ENCODE data around the gene PITPNM1. TPM values are rescaled to one million over a fixed set of nuclear protein-coding genes. Genes with fewer than 3 reads are reported as not detected.
"Not testable (repeated sequence)": the region's sequence is repeated elsewhere in the genome, so short reads cannot be mapped to it uniquely, and the experiment has no call there.

Gene PITPNM1
- total RNA-seq, 2 experiments from 2014 or later: 124 to 133 TPM

- H3K27me3 Mint-ChIP-seq; H3K9me3 Mint-ChIP-seq (ENCODE audit: low read depth): not testable (repeated sequence)
- peak; percentile 16 for ATAC-seq
- CTCF ChIA-PET: interaction anchor here (0.7 to 3.6 kb wide), 12 partner anchors 17 to 128 kb away, joined by 3 to 19 read pairs (median 4); partner anchors contain the start of genes CDK2AP2, PITPNM1, PPP1CA and TBC1D10C
- H3K4me1 Mint-ChIP-seq: peaks cover 67% of the 10 kb centered on the region
- H3K4me3 Mint-ChIP-seq: peak overlapping the region; percentile 80
- H3K27ac Mint-ChIP-seq: peak overlapping the region; percentile 99
- DNase-seq: peak; percentile 89
- peaks cover 40% of the 10 kb centered on the region for H3K36me3 Mint-ChIP-seq
Measured at GRCh38 chr11:67485873-67486361, 19.2 kb downstream of the PITPNM1 start.

DNA sequence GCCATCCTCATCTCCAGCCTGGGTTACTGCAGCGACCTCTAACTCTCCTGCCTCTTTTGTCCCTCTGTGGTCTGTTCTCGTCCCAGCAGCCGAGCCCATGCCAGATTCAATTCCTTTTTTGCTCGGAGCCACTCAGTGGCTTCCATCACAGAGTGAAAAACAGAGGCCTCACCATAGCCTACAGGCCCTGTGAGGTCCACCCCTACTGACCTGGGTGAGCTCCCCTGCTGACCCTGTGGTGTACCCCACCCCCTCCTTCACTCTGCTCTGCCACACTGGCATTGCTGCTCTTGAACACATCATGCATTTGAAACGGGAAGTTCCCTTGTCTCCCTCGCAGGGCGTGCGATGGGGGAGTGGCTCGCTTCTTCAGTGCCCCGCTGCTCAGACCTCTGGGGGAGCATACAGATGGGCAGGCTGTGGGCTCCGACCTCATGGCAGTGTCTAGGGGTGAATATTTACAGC lies 20.3 kb downstream of the PITPNM1 start:
- peaks cover 1% of the 10 kb centered on the region for H3K27me3 Mint-ChIP-seq
- ATAC-seq (peak; percentile 2), DNase-seq (peak; percentile 87)
- CTCF ChIA-PET: interaction anchor here (1.1 to 3.6 kb wide), 6 partner anchors 16 to 83 kb away, joined by 4 to 19 read pairs (median 9); partner anchors contain the start of genes PITPNM1, PPP1CA and TMEM134
- peaks cover 38% of the 10 kb centered on the region for H3K36me3 Mint-ChIP-seq
- H3K4me1 Mint-ChIP-seq: peaks cover 67% of the 10 kb centered on the region
- peak overlapping the region; percentile 99 for H3K27ac Mint-ChIP-seq
- no peaks in the 10 kb centered on the region for H3K9me3 Mint-ChIP-seq (ENCODE audit: low read depth)
- peak overlapping the region; percentile 80 for H3K4me3 Mint-ChIP-seq

- H3K36me3 Mint-ChIP-seq: peaks cover 33% of the 10 kb centered on the region
- no peaks in the 10 kb centered on the region for H3K9me3 Mint-ChIP-seq (ENCODE audit: low read depth)
- peaks cover 62% of the 10 kb centered on the region for H3K4me1 Mint-ChIP-seq
- H3K4me3 Mint-ChIP-seq: peak overlapping the region; percentile 80
- ATAC-seq (peak; percentile 17), DNase-seq (peak; percentile 73)
- H3K27me3 Mint-ChIP-seq: peaks cover 4% of the 10 kb centered on the region
- H3K27ac Mint-ChIP-seq: peak overlapping the region; percentile 99
- CTCF ChIA-PET: interaction anchor here (1.1 to 3.6 kb wide), 10 partner anchors 11 to 82 kb away, joined by 3 to 19 read pairs (median 6); partner anchors contain the start of genes PITPNM1, PPP1CA, PTPRCAP and TMEM134
Measured at GRCh38 chr11:67483831-67484665, 21.1 kb downstream of the PITPNM1 start.

- Mint-ChIP-seq H3K27me3 (peaks cover 4% of the 10 kb centered on the region), H3K9me3 (ENCODE audit: low read depth) (no peaks in the 10 kb centered on the region), H3K36me3 (peaks cover 26% of the 10 kb centered on the region), H3K4me1 (peaks cover 54% of the 10 kb centered on the region), H3K27ac (peak within 1 kb of the TSS; percentile 99), H3K4me3 (peak within 1 kb of the TSS; percentile 80)
- ATAC-seq (peak; percentile 81), DNase-seq (peak; percentile 99)
- CTCF ChIA-PET: interaction anchor here (0.7 to 3.6 kb wide), 9 partner anchors 10 to 81 kb away, joined by 3 to 19 read pairs (median 7); partner anchors contain the start of genes PITPNM1, PPP1CA, PTPRCAP and TMEM134
Measured at GRCh38 chr11:67482827-67483798, 22.1 kb downstream of the PITPNM1 start, which contains the start of gene AIP. Gene AIP (plus strand): TSS chr11:67483026. CDS start chr11:67483159, 133 bp downstream.

GRCh38 chr11:67482275-67482826 lies 22.8 kb downstream of the PITPNM1 start:
- H3K4me3 Mint-ChIP-seq: peak overlapping the region; percentile 80
- peaks cover 47% of the 10 kb centered on the region for H3K4me1 Mint-ChIP-seq
- no peak for DNase-seq
- H3K9me3 Mint-ChIP-seq (ENCODE audit: low read depth): no peaks in the 10 kb centered on the region
- H3K27me3 Mint-ChIP-seq: peaks cover 4% of the 10 kb centered on the region
- peak overlapping the region; percentile 99 for H3K27ac Mint-ChIP-seq
- ATAC-seq: peak; percentile 1
- H3K36me3 Mint-ChIP-seq: peaks cover 19% of the 10 kb centered on the region
- CTCF ChIA-PET: interaction anchor here (0.7 to 3.0 kb wide), 7 partner anchors 9 to 122 kb away, joined by 3 to 16 read pairs (median 7); partner anchors contain the start of genes PPP1CA, PTPRCAP and TMEM134

- not testable (repeated sequence) for DNase-seq; H3K27me3 Mint-ChIP-seq; H3K36me3 Mint-ChIP-seq; H3K4me3 Mint-ChIP-seq; ATAC-seq; H3K27ac Mint-ChIP-seq; H3K4me1 Mint-ChIP-seq; H3K9me3 Mint-ChIP-seq (ENCODE audit: low read depth)
- CTCF ChIA-PET: interaction anchor here (0.7 kb wide), 1 partner anchor 1698 kb away, joined by 4 read pairs; no protein-coding TSS in a partner anchor
Measured at GRCh38 chr11:67477344-67478050, 27.7 kb downstream of the PITPNM1 start.

DNA sequence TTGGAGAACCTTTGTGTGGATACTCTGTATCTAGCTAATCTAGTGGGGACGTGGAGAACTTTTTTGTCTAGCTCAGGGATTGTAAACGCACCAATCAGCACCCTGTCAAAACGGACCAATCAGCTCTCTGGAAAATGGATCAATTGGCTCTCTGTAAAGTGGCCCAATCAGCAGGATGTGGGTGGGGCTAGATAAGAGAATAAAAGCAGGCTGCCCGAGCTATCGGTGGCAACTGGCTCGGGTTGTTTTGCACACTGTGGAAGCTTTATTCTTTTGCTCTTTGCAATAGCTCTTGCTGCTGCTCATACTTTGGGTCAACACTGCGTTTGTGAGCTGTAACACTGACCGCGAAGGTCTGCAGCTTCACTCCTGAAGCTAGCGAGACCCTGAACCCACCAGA lies 28.5 kb downstream of the PITPNM1 start:
- DNase-seq; H3K36me3 Mint-ChIP-seq; CTCF ChIA-PET; H3K4me3 Mint-ChIP-seq; H3K4me1 Mint-ChIP-seq; H3K9me3 Mint-ChIP-seq (ENCODE audit: low read depth); H3K27me3 Mint-ChIP-seq; ATAC-seq; H3K27ac Mint-ChIP-seq: not testable (repeated sequence)

DNA sequence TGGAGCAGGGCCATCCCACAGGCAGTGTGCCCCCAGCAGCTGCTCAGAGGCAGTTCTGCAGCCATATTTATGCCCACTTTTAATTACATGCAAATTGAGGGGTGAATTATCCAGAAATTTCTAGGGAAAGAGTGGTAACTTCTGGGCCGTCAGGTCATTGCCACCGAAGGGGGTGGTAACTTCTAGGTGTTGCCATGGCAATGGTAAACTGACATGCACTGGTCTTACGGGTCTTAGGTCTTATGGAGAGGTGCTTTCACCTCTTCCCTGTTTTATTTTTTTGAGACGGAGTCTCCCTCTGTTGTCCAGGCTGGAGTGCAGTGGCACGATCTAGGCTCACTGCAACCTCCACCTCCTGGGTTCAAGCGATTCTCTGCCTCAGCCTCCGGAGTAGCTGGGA lies 32.3 kb downstream of the PITPNM1 start:
- ATAC-seq (no peak), DNase-seq (no peak)
- Mint-ChIP-seq H3K27ac (no peak overlapping the region), H3K36me3 (no peaks in the 10 kb centered on the region), H3K4me3 (no peak overlapping the region), H3K27me3 (peaks cover 2% of the 10 kb centered on the region), H3K4me1 (peaks cover 9% of the 10 kb centered on the region), H3K9me3 (ENCODE audit: low read depth) (no peaks in the 10 kb centered on the region)
- CTCF ChIA-PET: interaction anchor here (2.9 kb wide), 1 partner anchor 10 kb away, joined by 10 read pairs; the partner anchor contains the start of gene AIP

- CTCF ChIA-PET: interaction anchor here (0.8 to 2.7 kb wide), 7 partner anchors 12 to 120 kb away, joined by 3 to 19 read pairs (median 5); partner anchors contain the start of genes AIP, PITPNM1, PPP1CA and TBC1D10C
- no peak for ATAC-seq
- no peak overlapping the region for H3K4me3 Mint-ChIP-seq
- no peak overlapping the region for H3K27ac Mint-ChIP-seq
- no peaks in the 10 kb centered on the region for H3K27me3 Mint-ChIP-seq
- H3K4me1 Mint-ChIP-seq: peaks cover 22% of the 10 kb centered on the region
- H3K9me3 Mint-ChIP-seq (ENCODE audit: low read depth): no peaks in the 10 kb centered on the region
- peaks cover under 1% of the 10 kb centered on the region for H3K36me3 Mint-ChIP-seq
- no peak for DNase-seq
Measured at GRCh38 chr11:67470337-67471002, 34.7 kb downstream of the PITPNM1 start.

GRCh38 chr11:67469508-67469811 lies 35.7 kb downstream of the PITPNM1 start:
- Mint-ChIP-seq H3K36me3 (peaks cover 1% of the 10 kb centered on the region), H3K4me1 (peaks cover 27% of the 10 kb centered on the region), H3K4me3 (peak overlapping the region; percentile 83), H3K9me3 (ENCODE audit: low read depth) (no peaks in the 10 kb centered on the region), H3K27ac (peak overlapping the region; percentile 82), H3K27me3 (no peaks in the 10 kb centered on the region)
- DNase-seq: no peak
- ATAC-seq: no peak
- CTCF ChIA-PET: interaction anchor here (0.8 to 3.3 kb wide), 11 partner anchors 10 to 119 kb away, joined by 3 to 21 read pairs (median 5); partner anchors contain the start of genes AIP, CDK2AP2, PITPNM1 and PPP1CA

DNA sequence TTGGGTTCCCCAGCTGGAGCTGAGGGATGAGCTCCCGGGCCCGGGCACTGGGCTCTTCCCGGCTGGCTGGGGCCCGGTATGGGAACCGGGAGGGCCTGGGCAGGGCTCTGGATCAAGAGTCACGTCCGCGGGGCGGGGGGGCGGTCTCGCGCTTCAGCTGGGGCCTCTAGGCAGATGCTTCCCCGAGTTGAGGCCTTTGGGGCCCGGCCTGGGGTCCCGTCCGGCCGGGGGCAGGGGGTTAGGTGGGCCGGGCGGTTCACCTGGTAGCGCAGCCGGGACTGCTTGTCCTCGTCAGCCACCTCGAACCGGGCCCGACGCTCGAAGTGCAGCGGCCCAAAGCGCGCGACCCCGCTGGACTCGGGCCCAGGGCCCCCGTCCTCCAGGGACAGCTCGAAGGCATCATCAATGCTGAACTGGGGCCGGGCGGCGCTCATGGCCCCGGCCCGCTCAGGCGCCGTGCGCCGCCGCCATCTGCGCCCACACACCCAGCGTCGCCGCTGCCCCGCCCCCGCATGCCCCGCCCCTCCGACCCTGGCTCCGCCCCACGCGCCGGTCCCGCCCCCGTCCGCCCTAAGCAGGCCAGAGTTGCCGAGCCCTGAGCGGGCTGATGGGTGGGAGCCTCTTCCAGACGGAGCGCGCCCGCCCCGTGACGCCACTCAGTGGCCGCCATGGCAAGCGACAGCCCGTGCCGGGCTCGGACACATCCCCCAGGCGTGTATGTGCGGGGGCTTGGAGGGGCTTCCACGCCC lies 36.2 kb downstream of the PITPNM1 start, which contains the start of gene TMEM134:
Gene TMEM134, minus strand, starts transcription at position 493 of the 749 bp plus-strand sequence. Its CDS starts 59 bp downstream, at position 434.
- Mint-ChIP-seq H3K27me3 (no peaks in the 10 kb centered on the region), H3K36me3 (peaks cover 1% of the 10 kb centered on the region), H3K4me1 (peaks cover 31% of the 10 kb centered on the region), H3K27ac (peak within 1 kb of the TSS; percentile 82), H3K4me3 (peak within 1 kb of the TSS; percentile 83), H3K9me3 (ENCODE audit: low read depth) (no peaks in the 10 kb centered on the region)
- CTCF ChIA-PET: interaction anchor here (1.0 to 3.3 kb wide), 14 partner anchors 10 to 112 kb away, joined by 3 to 21 read pairs (median 6); partner anchors contain the start of genes AIP, CDK2AP2, PPP1CA and PTPRCAP
- ATAC-seq (peak; percentile 86), DNase-seq (peak; percentile 95)
